Activated CD4-positive, alpha-beta T cell treated with anti-CD3 and anti-CD28 coated beads for 1 hour (primary cell): ENCODE data around the gene PDLIM1.

Experiments
- DNase-seq: peaks from one replicate; pipeline ENCODE4 v3.0.0-alpha.2; 2020

PDLIM1 gene

GRCh38 chr10:95287281-95287680 lies 3.5 kb downstream of the PDLIM1 start:
- DNase-seq = no peak

- no peak for DNase-seq
Observed at GRCh38 chr10:95286707-95287106, 4.1 kb downstream of the PDLIM1 start.

- DNase-seq = no peak
Observed at GRCh38 chr10:95285556-95285955, 5.2 kb downstream of the PDLIM1 start.

- no peak for DNase-seq
Observed at GRCh38 chr10:95284807-95285206, 6.0 kb downstream of the PDLIM1 start.

GRCh38 chr10:95282107-95282506 lies 8.7 kb downstream of the PDLIM1 start:
- no peak for DNase-seq

GRCh38 chr10:95281206-95281605 lies 9.6 kb downstream of the PDLIM1 start:
- DNase-seq = no peak

GRCh38 chr10:95280637-95281036 lies 10.2 kb downstream of the PDLIM1 start:
- no peak for DNase-seq

GRCh38 chr10:95279042-95279820 lies 11.6 kb downstream of the PDLIM1 start:
- DNase-seq = no peak

GRCh38 chr10:95278061-95278988 lies 12.5 kb downstream of the PDLIM1 start:
- no peak for DNase-seq

- DNase-seq = no peak
Observed at GRCh38 chr10:95277614-95278013, 13.2 kb downstream of the PDLIM1 start.

- DNase-seq = no peak
Observed at GRCh38 chr10:95277201-95277570, 13.6 kb downstream of the PDLIM1 start.

GRCh38 chr10:95276367-95277200 lies 14.2 kb downstream of the PDLIM1 start:
- no peak for DNase-seq

- DNase-seq = no peak
Observed at GRCh38 chr10:95275726-95276366, 15.0 kb downstream of the PDLIM1 start.

GRCh38 chr10:95273393-95274312 lies 17.1 kb downstream of the PDLIM1 start:
- no peak for DNase-seq

- DNase-seq = no peak
Observed at GRCh38 chr10:95268438-95268837, 22.4 kb downstream of the PDLIM1 start.

- no peak for DNase-seq
Observed at GRCh38 chr10:95267251-95267650, 23.6 kb downstream of the PDLIM1 start.

- DNase-seq = no peak
Observed at GRCh38 chr10:95266674-95267095, 24.1 kb downstream of the PDLIM1 start.

- no peak for DNase-seq
Observed at GRCh38 chr10:95265572-95265971, 25.2 kb downstream of the PDLIM1 start.

GRCh38 chr10:95264227-95265051 lies 26.4 kb downstream of the PDLIM1 start:
- DNase-seq = no peak

- no peak for DNase-seq
Observed at GRCh38 chr10:95263864-95264226, 27.0 kb downstream of the PDLIM1 start.
